Gastroesophageal sphincter (tissue), 3 donors: ENCODE data around the gene CTIF.

Source experiments
- CTCF ChIP-seq, 4 experiments: fragments of 200-600 bp in 2 of 4; fragments of 450-650 bp in 2 of 4; sonication (generic) in 1 of 4; IDR thresholded peaks; one replicate each; pipeline ENCODE4 v1.5.1; 2017 to 2019; ENCODE audit warnings: antibody characterized with exemption in 4 of 4, mild to moderate bottlenecking in 2 of 4, moderate library complexity in 2 of 4
- POLR2A ChIP-seq, 2 donors: fragments of 450-650 bp; IDR thresholded peaks; one replicate each; pipeline ENCODE4 v1.6.1; 2017; ENCODE audit warnings: antibody characterized with exemption in 2 of 2, mild to moderate bottlenecking in 2 of 2, moderate library complexity in 1 of 2

- no peak for TF ChIP-seq CTCF (IDR thresholded peaks at IDR 0.05)
- no peak for TF ChIP-seq POLR2A (IDR thresholded peaks at IDR 0.05)
Measured at GRCh38 chr18:48644029-48644428, 105.2 kb downstream of the CTIF start.
